ENCODE data around the gene PPP1R7. TPM values are rescaled to one million over a fixed set of nuclear protein-coding genes. Genes with fewer than 3 reads are reported as not detected.
A peak's percentile ranks its signal among the peaks of the same experiment; 100 is the strongest.

The PPP1R7 gene
- total and polyA plus RNA-seq, 2 donors from 2014 or later, result 64.6 to 94.9 TPM

DNA sequence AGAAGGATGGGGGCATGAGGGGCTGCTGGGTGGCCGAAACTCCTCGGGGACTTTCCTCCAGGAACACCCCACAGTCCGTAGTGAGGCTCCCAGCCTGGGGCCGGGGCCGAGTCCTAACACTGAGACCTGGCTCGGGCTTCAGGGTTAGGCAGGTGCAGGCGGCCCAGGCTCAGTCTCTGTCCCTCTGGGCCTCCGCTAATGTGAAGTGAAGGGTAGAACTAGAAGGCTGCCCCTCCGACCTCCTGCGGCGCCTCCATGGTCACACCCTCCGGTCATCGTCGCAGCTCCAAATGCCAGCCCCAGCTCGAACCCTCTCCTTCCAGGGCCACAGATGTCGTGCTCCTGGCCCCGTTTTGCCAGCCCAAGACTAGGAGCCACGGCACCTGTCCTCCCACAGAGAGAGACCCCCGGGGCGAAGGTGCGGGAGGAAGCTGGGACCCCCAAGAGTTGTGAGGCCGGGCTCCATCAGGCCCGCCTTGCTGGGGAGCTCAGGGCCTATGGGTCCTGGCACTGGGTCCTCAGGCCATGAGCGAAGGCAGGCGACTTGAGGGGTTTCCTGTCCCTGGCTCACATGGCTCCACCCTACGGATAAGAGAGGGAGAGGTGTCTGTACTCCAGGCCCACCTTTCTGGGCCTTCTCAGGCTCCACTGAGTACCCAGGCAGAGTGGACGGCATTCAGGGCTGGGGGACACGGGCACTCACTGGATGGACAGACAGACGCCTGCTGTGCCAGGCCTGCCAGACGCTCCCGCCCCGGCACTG is 39.0 kb downstream of the PPP1R7 start:
- no peaks in the 10 kb centered on the region for H3K4me1 ChIP-seq (ENCODE audit: control insufficient read depth in 2 of 3, insufficient read depth in 2 of 3, low read depth in 1 of 3, low read length in 3 of 3)
- H3K9ac ChIP-seq (ENCODE audit: low read length in 3 of 3), result no peak overlapping the region
- no peak overlapping the region for H3K27ac ChIP-seq (ENCODE audit: low read depth in 2 of 2, low read length in 2 of 2)
- peak in 1 of 5 donors; percentile 57 for DNase-seq
- no peaks in the 10 kb centered on the region for H3K27me3 ChIP-seq (ENCODE audit: control insufficient read depth, insufficient read depth, low read length)
- H3K4me3 ChIP-seq (ENCODE audit: low read length in 3 of 3), result no peak overlapping the region
- TF ChIP-seq, protein P1, sequence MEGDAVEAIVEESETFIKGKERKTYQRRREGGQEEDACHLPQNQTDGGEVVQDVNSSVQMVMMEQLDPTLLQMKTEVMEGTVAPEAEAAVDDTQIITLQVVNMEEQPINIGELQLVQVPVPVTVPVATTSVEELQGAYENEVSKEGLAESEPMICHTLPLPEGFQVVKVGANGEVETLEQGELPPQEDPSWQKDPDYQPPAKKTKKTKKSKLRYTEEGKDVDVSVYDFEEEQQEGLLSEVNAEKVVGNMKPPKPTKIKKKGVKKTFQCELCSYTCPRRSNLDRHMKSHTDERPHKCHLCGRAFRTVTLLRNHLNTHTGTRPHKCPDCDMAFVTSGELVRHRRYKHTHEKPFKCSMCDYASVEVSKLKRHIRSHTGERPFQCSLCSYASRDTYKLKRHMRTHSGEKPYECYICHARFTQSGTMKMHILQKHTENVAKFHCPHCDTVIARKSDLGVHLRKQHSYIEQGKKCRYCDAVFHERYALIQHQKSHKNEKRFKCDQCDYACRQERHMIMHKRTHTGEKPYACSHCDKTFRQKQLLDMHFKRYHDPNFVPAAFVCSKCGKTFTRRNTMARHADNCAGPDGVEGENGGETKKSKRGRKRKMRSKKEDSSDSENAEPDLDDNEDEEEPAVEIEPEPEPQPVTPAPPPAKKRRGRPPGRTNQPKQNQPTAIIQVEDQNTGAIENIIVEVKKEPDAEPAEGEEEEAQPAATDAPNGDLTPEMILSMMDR (IDR thresholded peaks at IDR 0.05; ENCODE audit: borderline replicate concordance, extremely low read depth, insufficient read depth), result no peak
- intact Hi-C loops (cut with DNase I), result no loop called here
- no peaks in the 10 kb centered on the region for H3K36me3 ChIP-seq (ENCODE audit: control insufficient read depth in 2 of 3, insufficient read depth in 3 of 3, low read length in 3 of 3)
- no peak for FAIRE-seq
- H3K9me3 ChIP-seq (ENCODE audit: control insufficient read depth in 2 of 3, insufficient read depth in 1 of 3, low read length in 3 of 3), result no peaks in the 10 kb centered on the region

DNA sequence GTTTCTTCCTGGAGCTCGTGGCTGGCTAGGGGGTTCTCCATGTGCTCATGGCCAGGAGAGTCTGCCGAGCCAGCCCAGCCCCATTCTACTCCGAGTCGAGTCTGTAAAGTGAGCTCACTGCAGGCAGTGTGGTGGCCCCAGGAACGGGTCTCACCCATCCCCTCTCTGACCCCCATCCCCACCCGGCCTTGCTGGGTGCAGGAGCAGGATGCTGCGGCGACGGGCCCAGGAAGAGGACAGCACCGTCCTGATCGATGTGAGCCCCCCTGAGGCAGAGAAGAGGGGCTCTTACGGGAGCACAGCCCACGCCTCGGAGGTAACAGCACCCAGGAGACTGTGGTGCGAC is 39.6 kb downstream of the PPP1R7 start:
- Histone ChIP-seq H3K4me3 (ENCODE audit: low read length in 3 of 3) (no peak overlapping the region), H3K4me1 (ENCODE audit: control insufficient read depth in 2 of 3, insufficient read depth in 2 of 3, low read depth in 1 of 3, low read length in 3 of 3) (no peaks in the 10 kb centered on the region), H3K36me3 (ENCODE audit: control insufficient read depth in 2 of 3, insufficient read depth in 3 of 3, low read length in 3 of 3) (no peaks in the 10 kb centered on the region), H3K9ac (ENCODE audit: low read length in 3 of 3) (no peak overlapping the region), H3K9me3 (ENCODE audit: control insufficient read depth in 2 of 3, insufficient read depth in 1 of 3, low read length in 3 of 3) (no peaks in the 10 kb centered on the region), H3K27me3 (ENCODE audit: control insufficient read depth, insufficient read depth, low read length) (no peaks in the 10 kb centered on the region), H3K27ac (ENCODE audit: low read depth in 2 of 2, low read length in 2 of 2) (no peak overlapping the region)
- DNase-seq (peak in 1 of 5 donors; percentile 48), FAIRE-seq (no peak)
- intact Hi-C loops (cut with DNase I), result no loop called here
- TF ChIP-seq, protein P1 (IDR thresholded peaks at IDR 0.05; ENCODE audit: borderline replicate concordance, extremely low read depth, insufficient read depth), result no peak

DNA sequence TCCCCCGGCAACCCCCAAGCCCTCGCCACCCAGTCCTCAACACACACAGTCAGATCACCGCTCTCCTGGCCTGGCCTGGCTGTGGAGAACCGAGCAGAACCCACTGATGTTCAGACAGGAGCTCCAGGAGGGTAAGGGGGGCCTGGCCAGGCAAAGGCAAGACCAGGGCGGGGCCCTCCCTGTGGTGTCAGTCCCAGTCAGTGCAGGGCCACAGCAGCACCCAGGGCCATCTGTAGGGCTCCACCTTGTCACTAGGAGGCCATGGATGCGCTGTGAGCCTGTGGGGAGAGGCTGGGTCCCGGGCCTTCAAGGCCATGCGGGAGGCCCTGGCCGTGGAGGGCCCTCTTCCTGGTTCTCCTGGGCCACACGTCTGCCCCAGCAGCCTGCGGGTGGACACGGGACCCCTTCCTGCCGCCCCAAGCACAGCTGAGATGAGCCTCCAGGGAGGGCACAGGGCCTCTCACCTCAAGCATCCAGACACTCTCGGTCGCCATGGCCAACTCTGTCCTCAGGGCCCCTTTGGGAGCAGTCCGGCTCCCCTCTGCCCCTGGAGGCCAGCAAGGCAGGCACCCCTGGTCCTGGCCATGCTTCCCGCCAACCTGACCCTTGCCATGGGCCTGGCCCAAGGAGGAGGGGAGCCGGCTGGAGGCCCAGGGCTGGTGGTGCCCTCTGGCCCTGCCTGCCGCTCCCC is 40.2 kb downstream of the PPP1R7 start:
- H3K27me3 ChIP-seq (ENCODE audit: control insufficient read depth, insufficient read depth, low read length), result no peaks in the 10 kb centered on the region
- no peaks in the 10 kb centered on the region for H3K4me1 ChIP-seq (ENCODE audit: control insufficient read depth in 2 of 3, insufficient read depth in 2 of 3, low read depth in 1 of 3, low read length in 3 of 3)
- H3K36me3 ChIP-seq (ENCODE audit: control insufficient read depth in 2 of 3, insufficient read depth in 3 of 3, low read length in 3 of 3), result no peaks in the 10 kb centered on the region
- H3K27ac ChIP-seq (ENCODE audit: low read depth in 2 of 2, low read length in 2 of 2), result no peak overlapping the region
- FAIRE-seq (no peak), DNase-seq (peak in 1 of 5 donors; percentile 66)
- TF ChIP-seq, protein P1 (IDR thresholded peaks at IDR 0.05; ENCODE audit: borderline replicate concordance, extremely low read depth, insufficient read depth), result no peak
- H3K9me3 ChIP-seq (ENCODE audit: control insufficient read depth in 2 of 3, insufficient read depth in 1 of 3, low read length in 3 of 3), result no peaks in the 10 kb centered on the region
- H3K9ac ChIP-seq (ENCODE audit: low read length in 3 of 3), result no peak overlapping the region
- intact Hi-C loops (cut with DNase I), result no loop called here
- no peak overlapping the region for H3K4me3 ChIP-seq (ENCODE audit: low read length in 3 of 3)

Data from kidney (tissue), 14 donors.